ENCODE data around the gene TPPP2. TPM values are rescaled to one million over a fixed set of nuclear protein-coding genes. Genes with fewer than 3 reads are reported as not detected.

Gene TPPP2
- total RNA-seq, 1 experiment from 2014 or later = not detected

DNA sequence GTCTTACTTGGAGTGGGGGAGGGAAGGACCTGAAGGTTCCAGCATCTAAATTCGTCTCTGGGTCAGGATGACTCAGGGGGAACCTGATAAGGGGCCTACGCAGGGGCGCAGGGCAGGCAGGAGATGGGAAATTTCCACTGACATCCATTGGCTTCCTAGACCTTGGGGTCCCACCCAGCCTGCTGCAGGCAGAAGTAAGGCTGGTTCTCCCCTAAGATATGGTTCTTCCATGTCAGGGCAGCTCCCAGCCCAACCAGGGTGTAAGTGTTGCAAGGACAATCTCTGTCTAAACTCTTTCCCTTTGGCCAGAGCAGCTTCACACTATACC lies 3.1 kb upstream of the TPPP2 start:
- no peaks in the 10 kb centered on the region for H3K9me3 ChIP-seq (ENCODE audit: low read depth, low read length, poor library complexity, severe bottlenecking)
- no peaks in the 10 kb centered on the region for H3K36me3 ChIP-seq (ENCODE audit: insufficient read depth, low read length, poor library complexity, severe bottlenecking)
- H3K27me3 ChIP-seq (replicated peaks; ENCODE audit: insufficient read depth, low read depth, low read length, poor library complexity) = no peaks in the 10 kb centered on the region
- ChIA-PET POLR2A (ENCODE audit: low non-redundant PET) (no interaction called here), CTCF (interaction anchor here (1.1 kb wide), 1 partner anchor 12 kb away, joined by 3 read pairs; no protein-coding TSS in a partner anchor)
- peaks cover 5% of the 10 kb centered on the region for H3K4me1 ChIP-seq (ENCODE audit: insufficient read depth, low read length, poor library complexity, severe bottlenecking)
- BruUV-seq (replicated peaks) = no TSS peak
- intact Hi-C loops (cut with micrococcal nuclease; ENCODE audit: unreplicated experiment) = no loop called here
- DNase-seq (ENCODE audit: low spot score) = no peak
- no peak overlapping the region for H3K27ac ChIP-seq (ENCODE audit: low read depth, low read length, poor library complexity, severe bottlenecking)
- no peak overlapping the region for H3K4me3 ChIP-seq (ENCODE audit: low read depth, low read length, poor library complexity, severe bottlenecking)
- TF ChIP-seq CTCF (conservative IDR thresholded peaks at IDR 0.05; ENCODE audit: low read depth, low read length) (no peak), EZH2 (IDR thresholded peaks at IDR 0.05; ENCODE audit: borderline replicate concordance, low read depth, low read length, poor library complexity, severe bottlenecking) (no peak)

- no peak for DNase-seq (ENCODE audit: low spot score)
- H3K27ac ChIP-seq (ENCODE audit: low read depth, low read length, poor library complexity, severe bottlenecking) = no peak overlapping the region
- ChIA-PET POLR2A (ENCODE audit: low non-redundant PET) (no interaction called here), CTCF (no interaction called here)
- no peaks in the 10 kb centered on the region for H3K9me3 ChIP-seq (ENCODE audit: low read depth, low read length, poor library complexity, severe bottlenecking)
- no peak overlapping the region for H3K4me3 ChIP-seq (ENCODE audit: low read depth, low read length, poor library complexity, severe bottlenecking)
- TF ChIP-seq EZH2 (IDR thresholded peaks at IDR 0.05; ENCODE audit: borderline replicate concordance, low read depth, low read length, poor library complexity, severe bottlenecking) (no peak), CTCF (conservative IDR thresholded peaks at IDR 0.05; ENCODE audit: low read depth, low read length) (no peak)
- BruUV-seq (replicated peaks) = no TSS peak
- H3K4me1 ChIP-seq (ENCODE audit: insufficient read depth, low read length, poor library complexity, severe bottlenecking) = no peaks in the 10 kb centered on the region
- intact Hi-C loops (cut with micrococcal nuclease; ENCODE audit: unreplicated experiment) = loop anchor here (10.0 kb wide), 1 partner anchor 336 kb away; no protein-coding TSS in a partner anchor
- H3K36me3 ChIP-seq (ENCODE audit: insufficient read depth, low read length, poor library complexity, severe bottlenecking) = no peaks in the 10 kb centered on the region
- no peaks in the 10 kb centered on the region for H3K27me3 ChIP-seq (replicated peaks; ENCODE audit: insufficient read depth, low read depth, low read length, poor library complexity)
These were observed 514 bp downstream of the TPPP2 start for GRCh38 chr14:21030531-21030930.

GRCh38 chr14:21032326-21033132 lies 2.5 kb downstream of the TPPP2 start:
- Histone ChIP-seq H3K4me3 (ENCODE audit: low read depth, low read length, poor library complexity, severe bottlenecking) (no peak overlapping the region), H3K27me3 (replicated peaks; ENCODE audit: insufficient read depth, low read depth, low read length, poor library complexity) (no peaks in the 10 kb centered on the region), H3K9me3 (ENCODE audit: low read depth, low read length, poor library complexity, severe bottlenecking) (no peaks in the 10 kb centered on the region), H3K27ac (ENCODE audit: low read depth, low read length, poor library complexity, severe bottlenecking) (no peak overlapping the region), H3K36me3 (ENCODE audit: insufficient read depth, low read length, poor library complexity, severe bottlenecking) (no peaks in the 10 kb centered on the region), H3K4me1 (ENCODE audit: insufficient read depth, low read length, poor library complexity, severe bottlenecking) (no peaks in the 10 kb centered on the region)
- CTCF ChIA-PET = no interaction called here
- no TSS peak for BruUV-seq (replicated peaks)
- intact Hi-C loops (cut with micrococcal nuclease; ENCODE audit: unreplicated experiment) = loop anchor here (10.0 kb wide), 1 partner anchor 338 kb away; no protein-coding TSS in a partner anchor
- POLR2A ChIA-PET (ENCODE audit: low non-redundant PET) = no interaction called here
- DNase-seq (ENCODE audit: low spot score) = no peak
- TF ChIP-seq EZH2 (IDR thresholded peaks at IDR 0.05; ENCODE audit: borderline replicate concordance, low read depth, low read length, poor library complexity, severe bottlenecking) = no peak
- no peak for TF ChIP-seq CTCF (conservative IDR thresholded peaks at IDR 0.05; ENCODE audit: low read depth, low read length)
